Spinal cord (tissue), 10 donors: ENCODE results near the gene TCF21. TPM values are rescaled to one million over a fixed set of nuclear protein-coding genes. Genes with fewer than 3 reads are reported as not detected.
"Not testable (repeated sequence)": the region's sequence is repeated elsewhere in the genome, so short reads cannot be mapped to it uniquely, and the experiment has no call there.

Experiments used
- DNase-seq, 6 donors: peaks; one replicate each; pipeline versions ENCODE4 v3.0.0 to v3.0.0-alpha.2; 2013 to 2015; ENCODE audit warnings: low spot score in 6 of 6, low read depth in 4 of 6
- H3K27ac ChIP-seq: one replicate; pipeline ENCODE4 v1.5.1; 2013; ENCODE audit warnings: low read depth, low read length, control low read depth
- H3K27me3 ChIP-seq: one replicate; pipeline ENCODE4 v1.6.1; 2013; ENCODE audit warnings: low read length; ENCODE audit not compliant: control insufficient read depth, insufficient read depth
- H3K36me3 ChIP-seq: one replicate; pipeline ENCODE4 v1.6.1; 2013; ENCODE audit warnings: low read length; ENCODE audit not compliant: control insufficient read depth, insufficient read depth
- H3K4me1 ChIP-seq: one replicate; pipeline ENCODE4 v1.6.1; 2013; ENCODE audit warnings: low read length; ENCODE audit not compliant: control insufficient read depth, insufficient read depth
- H3K4me3 ChIP-seq: one replicate; pipeline ENCODE4 v1.5.1; 2013; ENCODE audit warnings: low read depth, low read length, control low read depth
- H3K9me3 ChIP-seq: one replicate; pipeline ENCODE4 v1.6.1; 2013; ENCODE audit warnings: low read length; ENCODE audit not compliant: control insufficient read depth, insufficient read depth
- WGBS: methylation state at CpG from one replicate; pipeline ENCODE4 v1.1.5; 2013; ENCODE audit warnings: missing lambda C conversion rate; ENCODE audit not compliant: insufficient coverage; 5-methylcytosine and 5-hydroxymethylcytosine counted together
- polyA plus RNA-seq, 2 donors: library from polyadenylated mRNA; unstranded; fragments of 120-200 nt; gene quantifications; one replicate each; pipeline ENCODE4 v1.2.1, GENCODE V29; 2013; ENCODE audit not compliant: insufficient read length in 2 of 2
- total RNA-seq, 2 donors: library from RNA; depleted of rRNA in 1 of 2; stranded (reverse); fragments of 120-200 nt in 1 of 2; fragments of >200 nt in 1 of 2; gene quantifications; one replicate each; pipeline versions ENCODE4 v1.2.3 to v1.2.4, GENCODE V29; 2013 to 2014
- donor health status: healthy.

The TCF21 gene
- total and polyA plus RNA-seq, 4 donors: 0.63 to 5.3 (median 0.95) TPM; not detected in 1

DNA sequence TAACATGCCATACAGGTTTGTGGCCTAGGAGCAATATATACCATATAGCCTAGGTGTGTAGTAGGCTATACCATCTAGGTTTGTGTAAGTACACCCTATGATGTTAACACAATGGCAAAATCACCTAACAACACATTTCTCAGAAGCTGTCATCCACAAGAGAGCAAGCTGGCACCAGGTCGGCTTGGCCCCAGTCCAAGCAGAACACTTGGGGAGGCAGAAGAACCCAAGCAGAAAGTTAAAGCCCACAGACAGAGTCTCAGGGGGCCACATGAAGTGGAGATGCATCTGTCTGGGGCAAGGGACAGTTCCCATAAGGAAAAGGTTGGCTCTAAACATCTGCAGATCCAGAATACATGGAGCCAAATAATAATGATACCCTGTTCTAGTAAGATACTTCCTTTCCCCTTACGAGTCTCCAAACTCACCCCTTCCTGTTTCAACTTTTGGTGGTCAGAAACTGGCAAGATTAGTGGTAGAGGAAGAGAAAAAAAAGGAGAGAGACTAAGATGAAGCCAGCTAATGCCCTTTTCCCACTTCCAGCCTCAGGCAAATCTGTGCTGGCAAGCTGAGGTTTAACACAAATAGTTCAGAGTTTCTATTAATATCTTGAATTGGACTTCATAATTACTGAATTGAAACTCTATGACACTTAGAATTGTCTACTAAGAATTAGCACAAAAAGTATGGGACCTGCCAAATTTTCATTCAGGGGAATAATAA is 29.5 kb downstream of the TCF21 start:
- Histone ChIP-seq H3K9me3 (no peaks in the 10 kb centered on the region), H3K27me3 (no peaks in the 10 kb centered on the region), H3K4me1 (no peaks in the 10 kb centered on the region), H3K36me3 (no peaks in the 10 kb centered on the region), H3K27ac (no peak overlapping the region), H3K4me3 (no peak overlapping the region)
- WGBS: 93% methylated on average over 1 of the region's 2 CpGs
- no peak for DNase-seq

DNA sequence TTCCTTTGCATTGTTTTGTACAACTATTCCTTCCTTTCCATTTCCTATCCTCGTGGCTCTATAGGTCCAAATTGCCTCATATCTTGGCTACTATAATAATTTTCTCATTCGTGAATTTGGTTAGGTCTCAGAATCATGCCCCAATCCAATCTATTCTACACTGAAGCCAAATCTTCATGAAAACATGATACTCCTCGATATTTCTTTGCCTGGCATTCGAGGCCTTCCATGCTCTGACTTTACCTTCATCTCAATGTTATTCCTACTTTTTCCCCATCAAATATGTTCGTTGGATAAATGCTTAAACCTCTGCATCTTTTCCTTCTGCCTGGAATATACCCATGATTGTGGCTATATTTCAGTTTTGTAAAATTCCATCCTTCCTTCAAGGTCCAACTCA is 30.4 kb downstream of the TCF21 start:
- Histone ChIP-seq H3K27me3 (no peaks in the 10 kb centered on the region), H3K36me3 (no peaks in the 10 kb centered on the region), H3K27ac (no peak overlapping the region), H3K4me1 (no peaks in the 10 kb centered on the region), H3K9me3 (no peaks in the 10 kb centered on the region), H3K4me3 (no peak overlapping the region)
- WGBS: 88% methylated on average over 4 of the region's 5 CpGs
- DNase-seq: no peak

DNA sequence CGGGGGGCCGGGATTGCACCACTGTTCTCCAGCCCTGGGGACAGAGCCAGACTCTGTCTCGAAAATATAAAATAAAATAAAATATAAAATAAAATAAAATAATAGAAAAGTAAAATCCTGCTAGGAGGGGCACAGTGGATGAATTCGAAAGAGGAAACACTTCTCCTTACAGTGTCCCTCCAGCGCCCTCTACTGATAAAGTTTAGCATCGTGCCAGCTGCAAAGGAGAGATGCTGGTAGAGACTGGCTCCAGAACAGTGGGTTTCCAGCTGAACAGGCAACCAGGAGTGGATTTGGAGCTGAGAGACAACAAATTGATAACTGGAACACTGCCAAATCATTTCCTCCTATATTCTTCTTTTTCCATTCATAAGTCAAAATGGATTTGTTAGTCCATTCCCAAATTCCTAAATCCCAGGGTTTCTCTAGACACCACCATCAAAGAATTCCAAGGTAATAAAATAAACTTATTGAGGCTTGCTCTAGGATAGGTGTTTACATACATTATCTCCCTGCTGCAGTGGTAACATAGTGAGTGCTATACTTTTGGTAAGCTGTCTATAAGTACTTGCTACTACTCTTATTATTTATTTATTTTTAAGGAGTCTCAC is 32.4 kb downstream of the TCF21 start:
- H3K4me3 ChIP-seq: no peak overlapping the region
- H3K4me1 ChIP-seq: no peaks in the 10 kb centered on the region
- H3K27me3 ChIP-seq: no peaks in the 10 kb centered on the region
- no peak overlapping the region for H3K27ac ChIP-seq
- H3K9me3 ChIP-seq: no peaks in the 10 kb centered on the region
- H3K36me3 ChIP-seq: no peaks in the 10 kb centered on the region
- WGBS: 0% methylated on average over 2 of the region's 6 CpGs
- peak; percentile 44 to 95 (median 78) for DNase-seq

DNA sequence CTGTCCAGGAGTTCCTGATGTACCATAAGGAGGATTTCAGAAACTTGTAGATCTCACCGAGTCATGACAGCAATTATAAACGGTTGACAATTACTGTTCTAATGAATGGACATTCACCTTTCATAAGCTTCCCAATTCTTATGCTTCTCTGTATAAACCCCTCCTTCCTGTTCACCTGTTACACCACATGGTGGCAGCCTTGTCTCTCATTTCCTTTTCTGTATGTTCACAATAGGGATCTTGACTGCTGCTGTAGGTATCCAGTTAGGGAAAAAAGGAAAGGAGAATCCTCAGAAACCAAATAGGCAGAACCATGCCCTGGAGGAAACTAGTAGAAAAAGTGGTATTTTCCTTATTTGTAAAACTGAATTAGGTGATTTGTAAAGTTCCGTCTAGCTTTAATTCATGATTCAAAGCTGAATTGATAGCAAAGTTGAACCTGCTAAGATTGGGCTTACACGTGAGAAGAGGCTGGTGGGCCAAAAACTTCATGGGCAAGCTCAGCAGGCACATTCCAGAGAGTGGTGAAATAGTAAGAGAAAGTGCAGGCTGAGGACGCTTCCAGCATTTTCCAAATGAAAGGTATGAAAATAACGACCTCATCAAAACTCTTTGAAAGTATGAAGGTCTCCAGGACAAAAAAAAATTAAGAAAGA is 35.2 kb downstream of the TCF21 start:
- Histone ChIP-seq H3K9me3 (no peaks in the 10 kb centered on the region), H3K4me3 (no peak overlapping the region), H3K27me3 (no peaks in the 10 kb centered on the region), H3K4me1 (no peaks in the 10 kb centered on the region), H3K36me3 (no peaks in the 10 kb centered on the region), H3K27ac (no peak overlapping the region)
- WGBS: 36% methylated on average over 2 of the region's 6 CpGs
- DNase-seq: peak; percentile 56 to 96 (median 71)

DNA sequence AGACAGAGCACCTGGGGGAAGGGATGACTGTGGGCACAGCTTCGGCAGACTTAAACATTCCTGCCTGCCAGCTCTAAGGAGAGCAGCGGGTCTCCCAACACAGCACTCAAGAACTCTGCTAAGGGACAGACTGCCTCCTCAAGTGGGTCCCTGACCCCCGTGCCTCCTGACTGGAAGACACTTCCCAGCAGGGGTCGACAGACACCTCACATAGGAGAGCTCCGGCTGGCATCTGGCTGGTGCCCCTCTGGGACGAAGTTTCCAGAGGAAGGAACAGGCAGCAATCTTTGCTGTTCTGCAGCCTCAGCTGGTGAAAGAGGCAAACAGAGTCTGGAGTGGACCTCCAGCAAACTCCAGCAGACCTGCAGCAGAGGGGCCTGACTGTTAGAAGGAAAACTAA is 42.3 kb downstream of the TCF21 start:
- H3K4me3 ChIP-seq, H3K9me3 ChIP-seq, H3K27ac ChIP-seq, H3K27me3 ChIP-seq, DNase-seq, H3K4me1 ChIP-seq, H3K36me3 ChIP-seq: not testable (repeated sequence)
- WGBS: 93% methylated on average over 5 of the region's 6 CpGs

DNA sequence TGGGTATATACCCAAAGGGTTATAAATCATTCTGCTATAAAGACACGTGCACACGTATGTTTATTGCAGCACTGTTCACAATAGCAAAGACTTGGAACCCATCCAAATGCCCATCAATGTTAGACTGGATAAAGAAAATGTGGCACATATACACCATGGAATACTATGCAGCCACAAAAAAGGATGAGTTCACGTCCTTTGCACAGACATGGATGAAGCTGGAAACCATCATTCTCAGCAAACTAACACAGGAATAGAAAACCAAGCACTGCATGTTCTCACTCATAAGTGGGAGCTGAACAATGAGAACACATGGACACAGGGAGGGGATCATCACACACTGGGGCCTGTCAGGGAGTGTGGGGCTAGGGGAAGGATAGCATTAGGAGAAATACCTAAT is 47.4 kb downstream of the TCF21 start:
- H3K9me3 ChIP-seq, H3K4me3 ChIP-seq, H3K36me3 ChIP-seq, H3K27ac ChIP-seq, DNase-seq, H3K4me1 ChIP-seq, H3K27me3 ChIP-seq: not testable (repeated sequence)
- no CpG with 5 or more reads among the region's 3 CpGs for WGBS

DNA sequence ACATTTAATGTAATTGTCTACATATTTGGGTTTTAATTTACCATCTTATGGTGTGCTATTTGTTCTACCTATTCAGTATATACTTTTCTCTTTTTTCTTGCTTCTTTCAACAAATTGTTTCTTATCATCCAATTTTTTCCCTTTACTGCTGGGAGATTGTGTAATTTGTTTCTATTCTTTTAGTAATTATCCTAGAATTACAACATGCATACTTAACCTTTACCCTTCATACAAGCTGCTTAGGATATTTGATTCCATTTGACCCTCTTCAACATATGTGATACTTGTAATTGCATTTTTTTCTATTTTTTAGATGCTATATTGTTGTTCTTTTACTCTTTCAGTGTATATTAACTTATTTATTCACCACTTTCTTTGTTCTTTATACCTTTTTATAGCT is 49.0 kb downstream of the TCF21 start:
- Histone ChIP-seq H3K9me3 (peaks cover 2% of the 10 kb centered on the region), H3K4me1 (no peaks in the 10 kb centered on the region), H3K4me3 (no peak overlapping the region), H3K27me3 (no peaks in the 10 kb centered on the region), H3K27ac (no peak overlapping the region), H3K36me3 (no peaks in the 10 kb centered on the region)
- DNase-seq: no peak

DNA sequence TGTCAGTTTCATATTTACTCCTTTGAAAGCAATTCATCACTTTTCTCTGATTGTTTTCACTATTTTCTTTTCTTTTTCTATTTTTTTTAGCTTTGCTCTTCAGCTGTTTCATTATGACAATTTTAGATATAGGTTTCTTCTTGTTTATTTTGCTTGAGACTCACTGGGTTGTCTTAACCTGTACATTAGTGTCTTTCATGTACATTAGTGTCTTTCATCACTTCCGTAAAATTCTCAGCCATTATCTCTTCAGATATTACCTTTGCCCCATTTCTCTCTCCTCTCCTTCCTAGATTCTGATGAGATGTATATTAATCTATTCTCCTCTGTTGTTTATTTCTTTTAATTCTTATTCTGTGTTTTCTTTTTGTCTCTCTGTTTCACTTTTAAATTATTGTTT is 49.6 kb downstream of the TCF21 start:
- no peaks in the 10 kb centered on the region for H3K36me3 ChIP-seq
- DNase-seq: no peak
- WGBS: no CpG with 5 or more reads among the region's 1 CpG

DNA sequence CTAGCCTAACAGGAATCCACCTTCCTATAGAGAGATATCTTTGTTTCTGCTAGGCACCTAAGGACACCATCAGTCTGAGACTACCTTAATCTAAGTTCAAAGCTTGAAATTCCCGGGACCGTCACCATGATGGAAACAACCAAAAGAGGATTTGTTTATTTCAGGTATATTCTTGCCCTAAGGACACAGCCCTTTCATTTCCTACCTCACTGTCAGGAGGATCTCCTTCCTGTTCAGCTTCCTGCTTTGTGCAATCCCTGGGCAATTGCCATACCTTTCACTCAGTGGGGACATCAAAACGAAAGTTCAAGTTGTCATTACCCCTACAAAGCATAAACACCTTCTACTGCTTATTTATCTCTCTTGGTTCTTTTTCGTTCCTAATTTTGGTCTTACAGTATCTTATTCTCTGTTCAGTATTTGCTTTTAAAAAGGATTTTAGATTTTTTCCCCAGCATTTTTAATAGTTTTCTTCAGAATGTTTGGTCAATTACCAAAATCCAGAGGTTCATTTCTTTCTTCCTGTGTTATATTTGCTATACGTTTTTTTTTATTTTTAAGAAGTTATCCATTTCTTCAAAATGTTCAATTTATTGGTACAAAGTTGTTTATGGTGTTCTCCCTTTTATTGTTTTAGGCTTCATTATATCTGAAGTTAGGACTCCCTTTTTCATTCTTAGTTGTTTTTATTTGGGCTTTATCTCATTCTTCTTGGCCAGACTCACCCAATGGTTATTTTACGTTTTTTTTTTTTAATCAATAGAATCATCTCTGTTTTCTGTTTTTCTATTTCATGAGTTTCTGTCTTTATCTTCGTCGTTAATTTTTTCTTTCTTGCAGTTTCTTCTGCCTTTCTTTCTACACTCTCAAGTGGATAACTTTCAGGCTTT is 51.1 kb downstream of the TCF21 start:
- Histone ChIP-seq H3K4me3 (no peak overlapping the region), H3K27ac (no peak overlapping the region), H3K36me3 (no peaks in the 10 kb centered on the region), H3K9me3 (peaks cover 2% of the 10 kb centered on the region), H3K4me1 (no peaks in the 10 kb centered on the region), H3K27me3 (no peaks in the 10 kb centered on the region)
- 86% methylated on average over 1 of the region's 8 CpGs for WGBS
- DNase-seq: no peak

More for the DNA sequence above, 49.6 kb downstream of the TCF21 start:
- Histone ChIP-seq H3K9me3 (peaks cover 2% of the 10 kb centered on the region), H3K4me3 (no peak overlapping the region), H3K27ac (no peak overlapping the region), H3K4me1 (no peaks in the 10 kb centered on the region), H3K27me3 (no peaks in the 10 kb centered on the region)
